IMR-90 (cell line): Measurements from ENCODE around the gene ISX. TPM values are rescaled to one million over a fixed set of nuclear protein-coding genes. Genes with fewer than 3 reads are reported as not detected.

Source experiments
- ATAC-seq: fragments of 200-7000 bp; cut with Tn5 transposase; 2 replicates; pipeline ENCODE4 v1.9.1; 2020; ENCODE audit warnings: low read depth, mild to moderate bottlenecking, moderate library complexity
- BruUV-seq: library from RNA; stranded (reverse); fragments of 400-500 nt; replicated peaks from 2 replicates; lab custom pipeline; 2021; lab: Mats Ljungman, UMichigan
- CTCF ChIA-PET: fragments of 300-600 bp; formaldehyde crosslinking; extraction: SDS; loops from one replicate; lab custom pipeline; 2021; ENCODE audit warnings: antibody characterized with exemption; lab: Yijun Ruan, JAX
- POLR2A ChIA-PET: fragments of 300-600 bp; sonication (Branson Sonifier 250); formaldehyde crosslinking; loops from one replicate; lab custom pipeline; 2022; ENCODE audit warnings: antibody characterized with exemption; ENCODE audit not compliant: unreplicated experiment; lab: Charles Lee
- DNase-seq: peaks from one replicate; pipeline ENCODE4 v3.0.0; 2013
- H2AFZ ChIP-seq: replicated peaks from 2 replicates; pipeline ENCODE3; 2013; ENCODE audit warnings: low read length, mild to moderate bottlenecking; ENCODE audit not compliant: poor library complexity
- H2AK5ac ChIP-seq: 2 replicates; pipeline ENCODE4 v1.6.1; 2013; ENCODE audit warnings: low read depth, low read length, inconsistent platforms
- H2AK9ac ChIP-seq: replicated peaks from 2 replicates; pipeline ENCODE3; 2013; ENCODE audit warnings: mild to moderate bottlenecking, low read depth, low read length, moderate library complexity; ENCODE audit not compliant: poor library complexity
- H2BK120ac ChIP-seq: 2 replicates; pipeline ENCODE4 v1.6.1; 2013; ENCODE audit warnings: low read depth, low read length, inconsistent platforms
- H2BK15ac ChIP-seq: 3 replicates; pipeline ENCODE4 v1.6.1; 2013; ENCODE audit warnings: low read depth, low read length, inconsistent platforms
- H2BK20ac ChIP-seq: 2 replicates; pipeline ENCODE4 v1.6.1; 2013; ENCODE audit warnings: low read depth, mild to moderate bottlenecking, inconsistent platforms, low read length, moderate library complexity
- H2BK5ac ChIP-seq: 2 replicates; pipeline ENCODE4 v1.6.1; 2013; ENCODE audit warnings: mild to moderate bottlenecking, low read depth, low read length, inconsistent platforms; ENCODE audit not compliant: poor library complexity, severe bottlenecking
- H3K14ac ChIP-seq: replicated peaks from 2 replicates; pipeline ENCODE4 v1.6.1; 2013; ENCODE audit warnings: low read depth, low read length, inconsistent platforms
- H3K18ac ChIP-seq: 2 replicates; pipeline ENCODE4 v1.6.1; 2013; ENCODE audit warnings: low read depth, low read length, control low read depth
- H3K23ac ChIP-seq: 2 replicates; pipeline ENCODE4 v1.6.1; 2013; ENCODE audit warnings: low read depth, low read length, inconsistent platforms
- H3K27ac ChIP-seq: 2 replicates; pipeline ENCODE4 v1.5.1; 2013; ENCODE audit warnings: mild to moderate bottlenecking, control low read depth, low read length; ENCODE audit not compliant: insufficient read depth
- H3K27me3 ChIP-seq: 2 replicates; pipeline ENCODE4 v1.6.1; 2013; ENCODE audit warnings: low read length; ENCODE audit not compliant: control insufficient read depth, insufficient read depth
- H3K36me3 ChIP-seq: 2 replicates; pipeline ENCODE4 v1.6.1; 2013; ENCODE audit warnings: low read length, mixed read lengths; ENCODE audit not compliant: control insufficient read depth, insufficient read depth
- H3K4ac ChIP-seq: 2 replicates; pipeline ENCODE4 v1.6.1; 2013; ENCODE audit warnings: low read depth, low read length, inconsistent platforms
- H3K4me1 ChIP-seq: 2 replicates; pipeline ENCODE4 v1.6.1; 2013; ENCODE audit warnings: low read length, mixed read lengths; ENCODE audit not compliant: control insufficient read depth, insufficient read depth
- H3K4me2 ChIP-seq: 2 replicates; pipeline ENCODE4 v1.6.1; 2013; ENCODE audit warnings: low read depth, mild to moderate bottlenecking, control low read depth, low read length, moderate library complexity
- H3K4me3 ChIP-seq: 2 replicates; pipeline ENCODE4 v1.5.1; 2013; ENCODE audit warnings: low read depth, mild to moderate bottlenecking, control low read depth, low read length, moderate library complexity; ENCODE audit not compliant: insufficient read depth
- H3K56ac ChIP-seq: 2 replicates; pipeline ENCODE4 v1.6.1; 2013; ENCODE audit warnings: low read length, inconsistent platforms; ENCODE audit not compliant: insufficient read depth; ENCODE audit errors: extremely low read depth
- H3K79me1 ChIP-seq, 2 experiments: 2 replicates each; pipeline ENCODE4 v1.6.1; 2013; ENCODE audit warnings: low read length in 2 of 2, inconsistent platforms in 1 of 2, low read depth in 1 of 2
- H3K9ac ChIP-seq: 2 replicates; pipeline ENCODE4 v1.6.1; 2013; ENCODE audit warnings: low read depth, low read length, control low read depth
- H3K9me1 ChIP-seq: 2 replicates; pipeline ENCODE4 v1.6.1; 2013; ENCODE audit warnings: low read length, inconsistent platforms; ENCODE audit not compliant: insufficient read depth
- H3K9me3 ChIP-seq: 2 replicates; pipeline ENCODE4 v1.6.1; 2013; ENCODE audit warnings: low read length; ENCODE audit not compliant: control insufficient read depth, insufficient read depth
- H4K20me1 ChIP-seq: 2 replicates; pipeline ENCODE4 v1.6.1; 2013; ENCODE audit warnings: low read length, inconsistent platforms; ENCODE audit not compliant: insufficient read depth
- H4K5ac ChIP-seq: 2 replicates; pipeline ENCODE4 v1.6.1; 2013; ENCODE audit warnings: mild to moderate bottlenecking, low read depth, low read length, control low read depth
- H4K8ac ChIP-seq, 2 experiments: 2 replicates each; pipeline ENCODE4 v1.6.1; 2013; ENCODE audit warnings: low read depth in 2 of 2, low read length in 2 of 2, control low read depth in 1 of 2, inconsistent platforms in 1 of 2
- H4K91ac ChIP-seq: 2 replicates; pipeline ENCODE4 v1.6.1; 2013; ENCODE audit warnings: low read depth, low read length, inconsistent platforms; ENCODE audit not compliant: insufficient read depth
- BHLHE40 ChIP-seq: fragments of 150-350 bp; IDR thresholded peaks from 2 replicates; pipeline ENCODE4 v1.6.1; 2016; ENCODE audit warnings: mild to moderate bottlenecking, low read depth, low read length
- CEBPB ChIP-seq: IDR thresholded peaks from 2 replicates; pipeline ENCODE4 v1.6.1; 2012; ENCODE audit warnings: low read depth, low read length, improper control_type of control experiment
- FOS ChIP-seq: fragments of 150-350 bp; IDR thresholded peaks from 2 replicates; pipeline ENCODE4 v1.6.1; 2016; ENCODE audit warnings: low read depth, low read length
- MAZ ChIP-seq: IDR thresholded peaks from 2 replicates; pipeline ENCODE4 v1.6.1; 2012; ENCODE audit warnings: low read depth, mild to moderate bottlenecking, low read length, improper control_type of control experiment, moderate library complexity, borderline replicate concordance
- NFE2L2 ChIP-seq: fragments of 150-350 bp; IDR thresholded peaks from 2 replicates; pipeline ENCODE4 v1.6.1; 2016; ENCODE audit warnings: low read depth, mild to moderate bottlenecking, low read length
- SMC3 ChIP-seq: fragments of 150-350 bp; IDR thresholded peaks from 2 replicates; pipeline ENCODE4 v1.6.1; 2016; ENCODE audit warnings: low read depth, mild to moderate bottlenecking, antibody characterized with exemption, low read length, moderate library complexity
- WGBS, 2 experiments: methylation state at CpG; one replicate each; pipeline versions ENCODE4 v1.1.5 to v1.1.7; 2013; ENCODE audit warnings: missing lambda C conversion rate in 2 of 2; ENCODE audit not compliant: insufficient read length in 1 of 2; ENCODE audit errors: extremely low coverage in 2 of 2; 5-methylcytosine and 5-hydroxymethylcytosine counted together
- dilution Hi-C: fragments of 300-500 bp; cut with HindIII; formaldehyde crosslinking; loops from one replicate; pipeline ENCODE4 v1.14.3; 2018; ENCODE audit warnings: low sequenced_read_pairs; ENCODE audit not compliant: unreplicated experiment
- in situ Hi-C: fragments of 300-500 bp; cut with MboI; formaldehyde crosslinking; loops from 3 replicates; pipeline ENCODE4 v1.14.3; 2019; ENCODE audit warnings: low sequenced_read_pairs, inconsistent platforms, mixed read lengths
- intact Hi-C: fragments of 100-400 bp; cut with micrococcal nuclease; formaldehyde crosslinking; loops from 2 replicates; pipeline ENCODE4 v1.10.0; 2022
- polyA plus RNA-seq, 3 experiments: library from polyadenylated mRNA; depleted of rRNA; stranded (reverse); fragments of >200 nt; gene quantifications; 2 replicates each; pipeline ENCODE4 v1.2.3, GENCODE V29; 2012; ENCODE audit warnings: low replicate concordance in 1 of 3
- total RNA-seq: library from RNA; depleted of rRNA; stranded (reverse); fragments of >200 nt; gene quantifications from 2 replicates; pipeline ENCODE4 v1.2.3, GENCODE V29; 2012
- TF ChIP-seq, protein P1 (sequence below): fragments of 150-350 bp; IDR thresholded peaks from 2 replicates; pipeline ENCODE4 v1.6.1; 2016; ENCODE audit warnings: low read depth, mild to moderate bottlenecking, low read length, moderate library complexity, borderline replicate concordance

Gene ISX
- total and polyA plus RNA-seq, 2 of the 4 experiments (the other 2 are of a cell fraction): not detected

DNA sequence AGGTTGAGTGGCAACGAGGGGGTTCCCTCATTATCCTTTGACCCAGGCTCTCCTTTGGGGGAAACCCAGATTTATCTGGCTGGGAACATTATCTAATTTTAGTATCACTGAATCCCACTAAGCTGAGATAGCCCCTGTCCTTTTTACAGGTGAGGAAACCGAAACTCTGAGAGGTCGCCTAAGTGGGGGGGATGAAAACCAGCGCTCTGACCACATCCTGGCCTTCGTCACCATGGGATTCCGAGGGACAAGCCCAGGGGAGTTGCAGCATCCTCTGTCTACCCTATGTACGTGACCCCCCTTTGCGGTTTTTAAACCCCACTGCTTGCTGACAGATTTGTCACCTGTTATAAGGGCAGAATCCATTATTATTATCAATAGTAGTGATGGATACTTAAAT is 61.0 kb downstream of the ISX start:
- H3K4me2 ChIP-seq: no peak overlapping the region
- H3K23ac ChIP-seq: no peak overlapping the region
- H2BK20ac ChIP-seq: no peak overlapping the region
- H4K20me1 ChIP-seq: no peaks in the 10 kb centered on the region
- intact Hi-C loops: no loop called here
- H2AFZ ChIP-seq: no peak overlapping the region
- H3K18ac ChIP-seq: no peak overlapping the region
- H3K27ac ChIP-seq: no peak overlapping the region
- H2BK120ac ChIP-seq: no peak overlapping the region
- H2BK5ac ChIP-seq: no peak overlapping the region
- H3K56ac ChIP-seq: no peak overlapping the region
- in situ Hi-C loops: no loop called here
- POLR2A ChIA-PET: no interaction called here
- no CpG with 5 or more reads among the region's 8 CpGs for WGBS, 2 experiments
- H3K4me3 ChIP-seq: no peak overlapping the region
- no peak overlapping the region for H2AK5ac ChIP-seq
- CTCF ChIA-PET: interaction anchor here (1.5 kb wide), 1 partner anchor 23 kb away, joined by 3 read pairs; no protein-coding TSS in a partner anchor
- TF ChIP-seq, protein P1, sequence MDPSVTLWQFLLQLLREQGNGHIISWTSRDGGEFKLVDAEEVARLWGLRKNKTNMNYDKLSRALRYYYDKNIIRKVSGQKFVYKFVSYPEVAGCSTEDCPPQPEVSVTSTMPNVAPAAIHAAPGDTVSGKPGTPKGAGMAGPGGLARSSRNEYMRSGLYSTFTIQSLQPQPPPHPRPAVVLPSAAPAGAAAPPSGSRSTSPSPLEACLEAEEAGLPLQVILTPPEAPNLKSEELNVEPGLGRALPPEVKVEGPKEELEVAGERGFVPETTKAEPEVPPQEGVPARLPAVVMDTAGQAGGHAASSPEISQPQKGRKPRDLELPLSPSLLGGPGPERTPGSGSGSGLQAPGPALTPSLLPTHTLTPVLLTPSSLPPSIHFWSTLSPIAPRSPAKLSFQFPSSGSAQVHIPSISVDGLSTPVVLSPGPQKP: no peak
- TF ChIP-seq NFE2L2 (no peak), BHLHE40 (no peak), SMC3 (no peak), MAZ (no peak), CEBPB (no peak), FOS (no peak)
- H4K5ac ChIP-seq: no peak overlapping the region
- no peak overlapping the region for H2AK9ac ChIP-seq
- DNase-seq (no peak), ATAC-seq (no peak)
- dilution Hi-C loops: no loop called here
- H4K8ac ChIP-seq: no peak overlapping the region
- no peak overlapping the region for H2BK15ac ChIP-seq
- no peak overlapping the region for H3K9ac ChIP-seq
- no peak overlapping the region for H3K4ac ChIP-seq
- no TSS peak for BruUV-seq
- no peaks in the 10 kb centered on the region for H3K4me1 ChIP-seq
- H3K27me3 ChIP-seq: no peaks in the 10 kb centered on the region
- no peak overlapping the region for H3K14ac ChIP-seq
- H3K79me1 ChIP-seq: no peaks in the 10 kb centered on the region
- no peak overlapping the region for H4K91ac ChIP-seq
- H3K9me3 ChIP-seq: no peaks in the 10 kb centered on the region
- no peaks in the 10 kb centered on the region for H3K9me1 ChIP-seq
- H3K36me3 ChIP-seq: no peaks in the 10 kb centered on the region
